K562 (cell line): Measurements from ENCODE around the gene CRKL. TPM values are rescaled to one million over a fixed set of nuclear protein-coding genes. Genes with fewer than 3 reads are reported as not detected.

Experiments used
- ARHGAP35 ChIP-seq: fragments of 450-650 bp; IDR thresholded peaks from 2 replicates; pipeline ENCODE4 v1.6.1; 2018; ENCODE audit not compliant: partially characterized antibody
- E2F4 ChIP-seq: sonication (generic); formaldehyde crosslinking; IDR thresholded peaks from 2 replicates; pipeline ENCODE4 v1.8.0; 2022; ENCODE audit warnings: mild to moderate bottlenecking, low read depth, missing genetic modification reagents
- JUN ChIP-seq, 2 experiments: sonication (generic) in 1 of 2; formaldehyde crosslinking in 1 of 2; IDR thresholded peaks; 2 replicates each; pipeline versions ENCODE4 v1.6.1 to v1.8.0; 2012 to 2022; ENCODE audit warnings: borderline replicate concordance in 2 of 2, mild to moderate bottlenecking in 2 of 2, improper control_type of control experiment in 1 of 2, low read depth in 1 of 2, low read length in 1 of 2, missing genetic modification reagents in 1 of 2
- MYC ChIP-seq, 2 experiments: fragments of 250-450 bp in 1 of 2; sonication (Bioruptor Pico) in 1 of 2; IDR thresholded peaks; 2 replicates each; pipeline versions ENCODE4 v1.5.1 to v1.6.1; 2012 to 2021; ENCODE audit warnings: low read depth in 2 of 2, borderline replicate concordance in 1 of 2, improper control_type of control experiment in 1 of 2, low read length in 1 of 2, mild to moderate bottlenecking in 1 of 2, moderate library complexity in 1 of 2
- NR1H2 ChIP-seq: sonication (generic); formaldehyde crosslinking; IDR thresholded peaks from 2 replicates; pipeline ENCODE4 v1.4.0; 2020; ENCODE audit warnings: mild to moderate bottlenecking, missing genetic modification reagents
- NR2C2 ChIP-seq, 2 experiments: fragments of 200-800 bp in 1 of 2; sonication (Bioruptor generic) in 1 of 2; sonication (generic) in 1 of 2; formaldehyde crosslinking in 1 of 2; IDR thresholded peaks; 2 replicates each; pipeline versions ENCODE4 v1.6.1 to v1.8.0; 2016 to 2022; ENCODE audit warnings: mild to moderate bottlenecking in 1 of 2, missing compliant biosample characterization in 1 of 2, missing genetic modification characterization in 1 of 2, missing genetic modification reagents in 1 of 2
- PHB ChIP-seq: fragments of 250-450 bp; sonication (Bioruptor Pico); IDR thresholded peaks from 2 replicates; pipeline ENCODE4 v1.5.0; 2021
- POLR2B ChIP-seq: fragments of 450-650 bp; IDR thresholded peaks from 2 replicates; pipeline ENCODE4 v1.6.1; 2018; ENCODE audit warnings: low read depth; ENCODE audit not compliant: partially characterized antibody
- ZBTB49 ChIP-seq: sonication (generic); formaldehyde crosslinking; IDR thresholded peaks from 2 replicates; pipeline ENCODE4 v1.8.0; 2022; ENCODE audit warnings: missing genetic modification reagents, mild to moderate bottlenecking, borderline replicate concordance
- ZNF398 ChIP-seq: fragments of 250-450 bp; sonication (Bioruptor Pico); IDR thresholded peaks from 2 replicates; pipeline ENCODE4 v1.8.0; 2021; ENCODE audit warnings: moderate library complexity, mild to moderate bottlenecking, inconsistent platforms
- ZNF699 ChIP-seq: fragments of 250-450 bp; sonication (Bioruptor Pico); IDR thresholded peaks from 2 replicates; pipeline ENCODE4 v1.8.0; 2021; ENCODE audit warnings: mild to moderate bottlenecking, moderate library complexity; ENCODE audit not compliant: insufficient replicate concordance
- ZZZ3 ChIP-seq: fragments of 450-650 bp; IDR thresholded peaks from 2 replicates; pipeline ENCODE4 v1.6.1; 2016; ENCODE audit warnings: antibody characterized with exemption, mild to moderate bottlenecking, moderate library complexity
- polyA plus RNA-seq, 8 experiments: library from polyadenylated mRNA; depleted of rRNA in 4 of 8; stranded (reverse) in 5 of 8; unstranded in 3 of 8; fragments of >200 nt; fragmentation: Nextera tagmentation in 2 of 8; fragmentation: Illumina TruSeq in 1 of 8; extraction: Ambion mirVana in 2 of 8; extraction: Trizol in 1 of 8; gene quantifications; 2 replicates each; pipeline versions ENCODE4 v1.2.1 to v1.2.3, GENCODE V29; 2011 to 2014; ENCODE audit warnings: inconsistent platforms in 1 of 8, missing spikeins in 1 of 8
- total RNA-seq, 7 experiments: library from RNA; depleted of rRNA in 6 of 7; stranded (reverse); fragments of >200 nt in 6 of 7; fragmentation: Illumina TruSeq in 2 of 7; extraction: Trizol in 2 of 7; gene quantifications; 2 replicates each; pipeline versions ENCODE4 v1.2.1 to v1.2.3, GENCODE V29; 2011 to 2021; ENCODE audit warnings: low replicate concordance in 1 of 7
- TF ChIP-seq, protein P1 (sequence below): fragments of 250-450 bp; sonication (Bioruptor Pico); IDR thresholded peaks from 2 replicates; pipeline ENCODE4 v1.9.0; 2021; ENCODE audit warnings: mild to moderate bottlenecking
- TF ChIP-seq, protein P2 (sequence below), 2 experiments: fragments of 450-650 bp; IDR thresholded peaks; 2 replicates each; pipeline ENCODE4 v1.6.1; 2016

Gene CRKL
- total and polyA plus RNA-seq, 9 of the 15 experiments (the other 6 are each of a cell fraction or from before 2014, with no cell fraction given) = 100 to 263 (median 124) TPM

GRCh38 chr22:20953668-20954500, 36.7 kb downstream of the CRKL start (continued):
- TF ChIP-seq NR2C2 (CRISPR knock-in tag; IDR thresholded peaks at IDR 0.05) = no peak
- 0 out of 2 replicates have a peak, but pooled peaks have one; percentile 61 for TF ChIP-seq NR2C2 (tag; IDR thresholded peaks at IDR 0.05)
- peak; percentile 76 for TF ChIP-seq MYC (IDR thresholded peaks at IDR 0.05; ENCODE audit: low read depth, low read length)
- no peak for TF ChIP-seq MYC (CRISPR knock-in tag; IDR thresholded peaks at IDR 0.05; ENCODE audit: borderline replicate concordance, low read depth)
- TF ChIP-seq, protein P1, sequence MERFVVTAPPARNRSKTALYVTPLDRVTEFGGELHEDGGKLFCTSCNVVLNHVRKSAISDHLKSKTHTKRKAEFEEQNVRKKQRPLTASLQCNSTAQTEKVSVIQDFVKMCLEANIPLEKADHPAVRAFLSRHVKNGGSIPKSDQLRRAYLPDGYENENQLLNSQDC (CRISPR knock-in tag) = 0 out of 2 replicates have a peak, but pooled peaks have one; percentile 22
- TF ChIP-seq PHB = peak; percentile 94; the same call in 1 of the 2 replicates
- 0 out of 2 replicates have a peak, but pooled peaks have one; percentile 7 for TF ChIP-seq E2F4
- peak; percentile 66 for TF ChIP-seq ZNF699 (CRISPR knock-in tag)
- TF ChIP-seq ZBTB49 = 0 out of 2 replicates have a peak, but pooled peaks have one; percentile 54
- TF ChIP-seq ZNF398 (CRISPR knock-in tag) = peak; percentile 58; the same call in 1 of the 2 replicates
- TF ChIP-seq, protein P2, sequence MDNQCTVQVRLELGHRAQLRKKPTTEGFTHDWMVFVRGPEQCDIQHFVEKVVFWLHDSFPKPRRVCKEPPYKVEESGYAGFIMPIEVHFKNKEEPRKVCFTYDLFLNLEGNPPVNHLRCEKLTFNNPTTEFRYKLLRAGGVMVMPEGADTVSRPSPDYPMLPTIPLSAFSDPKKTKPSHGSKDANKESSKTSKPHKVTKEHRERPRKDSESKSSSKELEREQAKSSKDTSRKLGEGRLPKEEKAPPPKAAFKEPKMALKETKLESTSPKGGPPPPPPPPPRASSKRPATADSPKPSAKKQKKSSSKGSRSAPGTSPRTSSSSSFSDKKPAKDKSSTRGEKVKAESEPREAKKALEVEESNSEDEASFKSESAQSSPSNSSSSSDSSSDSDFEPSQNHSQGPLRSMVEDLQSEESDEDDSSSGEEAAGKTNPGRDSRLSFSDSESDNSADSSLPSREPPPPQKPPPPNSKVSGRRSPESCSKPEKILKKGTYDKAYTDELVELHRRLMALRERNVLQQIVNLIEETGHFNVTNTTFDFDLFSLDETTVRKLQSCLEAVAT (IDR thresholded peaks at IDR 0.05) = peak in 1 of 2 experiments; percentile 18; a peak in 2 of 4 replicates
- 0 out of 2 replicates have a peak, but pooled peaks have one; percentile 57 for TF ChIP-seq JUN (IDR thresholded peaks at IDR 0.05; ENCODE audit: borderline replicate concordance, low read depth, low read length)
- no peak; the same call in 1 of the 2 replicates for TF ChIP-seq JUN (CRISPR knock-in tag; IDR thresholded peaks at IDR 0.05; ENCODE audit: borderline replicate concordance)
- peak; percentile 70 for TF ChIP-seq NR1H2 (CRISPR knock-in tag)
- TF ChIP-seq ZZZ3 = no peak
- TF ChIP-seq POLR2B = peak; percentile 57
- peak; percentile 35 for TF ChIP-seq ARHGAP35
